ENCODE data around the gene GRIA4. TPM values are rescaled to one million over a fixed set of nuclear protein-coding genes. Genes with fewer than 3 reads are reported as not detected.

GRIA4 gene
- total RNA-seq, 3 donors from 2014 or later (not counting 1 experiment from before 2014, with no cell fraction given), result not detected

DNA sequence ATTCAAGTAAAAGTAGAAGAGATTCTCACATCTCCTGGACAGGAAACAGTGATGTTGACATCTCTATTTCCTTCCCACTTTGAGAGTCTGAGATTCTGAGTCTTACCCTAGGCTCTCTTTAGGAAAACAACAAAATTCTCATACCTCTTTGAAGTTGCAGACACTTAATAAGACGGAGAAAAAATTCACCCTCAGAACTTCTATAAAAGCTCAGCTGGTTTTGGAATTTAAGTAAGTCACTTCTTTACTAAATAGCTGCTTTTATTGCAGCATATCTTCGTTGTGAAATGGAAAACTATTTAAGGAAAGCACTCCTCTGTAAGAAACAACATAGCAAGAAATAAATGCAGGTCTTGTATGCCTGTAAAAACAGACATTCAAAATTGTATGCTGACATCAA, 333.0 kb downstream of the GRIA4 start:
- TF ChIP-seq, protein P1, sequence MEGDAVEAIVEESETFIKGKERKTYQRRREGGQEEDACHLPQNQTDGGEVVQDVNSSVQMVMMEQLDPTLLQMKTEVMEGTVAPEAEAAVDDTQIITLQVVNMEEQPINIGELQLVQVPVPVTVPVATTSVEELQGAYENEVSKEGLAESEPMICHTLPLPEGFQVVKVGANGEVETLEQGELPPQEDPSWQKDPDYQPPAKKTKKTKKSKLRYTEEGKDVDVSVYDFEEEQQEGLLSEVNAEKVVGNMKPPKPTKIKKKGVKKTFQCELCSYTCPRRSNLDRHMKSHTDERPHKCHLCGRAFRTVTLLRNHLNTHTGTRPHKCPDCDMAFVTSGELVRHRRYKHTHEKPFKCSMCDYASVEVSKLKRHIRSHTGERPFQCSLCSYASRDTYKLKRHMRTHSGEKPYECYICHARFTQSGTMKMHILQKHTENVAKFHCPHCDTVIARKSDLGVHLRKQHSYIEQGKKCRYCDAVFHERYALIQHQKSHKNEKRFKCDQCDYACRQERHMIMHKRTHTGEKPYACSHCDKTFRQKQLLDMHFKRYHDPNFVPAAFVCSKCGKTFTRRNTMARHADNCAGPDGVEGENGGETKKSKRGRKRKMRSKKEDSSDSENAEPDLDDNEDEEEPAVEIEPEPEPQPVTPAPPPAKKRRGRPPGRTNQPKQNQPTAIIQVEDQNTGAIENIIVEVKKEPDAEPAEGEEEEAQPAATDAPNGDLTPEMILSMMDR (IDR thresholded peaks at IDR 0.05), result no peak
- no CpG with 5 or more reads among the region's 2 CpGs for WGBS (ENCODE audit: insufficient coverage)

DNA sequence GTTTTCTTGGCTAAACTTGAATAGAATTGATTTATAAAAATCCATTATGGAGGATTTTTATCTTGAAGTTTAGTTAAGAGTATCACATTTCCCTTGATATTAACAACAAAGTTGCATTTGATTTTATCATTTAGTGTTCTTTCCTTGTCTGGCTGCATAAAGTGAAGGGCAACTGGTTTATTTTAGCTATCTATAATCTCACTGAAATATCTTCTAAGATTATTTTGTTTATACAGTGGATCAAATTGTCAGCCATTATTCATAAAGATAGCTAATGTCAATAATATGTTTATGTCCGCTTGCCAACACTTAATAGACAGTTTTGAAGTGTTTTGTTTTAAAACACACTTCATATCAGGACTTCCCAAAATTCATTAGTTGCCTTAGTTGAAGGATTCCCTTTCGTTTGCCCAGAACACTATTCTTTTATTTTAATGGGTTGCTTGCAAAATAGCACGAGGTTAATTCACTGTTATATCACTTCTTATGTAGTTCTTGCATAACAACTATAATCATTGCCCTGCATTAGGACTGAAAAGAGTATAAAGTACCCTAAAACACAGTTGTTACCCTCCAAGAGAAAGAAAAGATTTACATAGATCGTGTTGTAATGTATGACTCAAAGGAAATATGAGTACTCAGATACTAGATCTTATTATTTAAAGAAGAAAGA, 339.2 kb downstream of the GRIA4 start:
- H3K4me3 ChIP-seq (ENCODE audit: low read length), result no peak overlapping the region

More for the DNA sequence above, 333.0 kb downstream of the GRIA4 start:
- Mint-ChIP-seq H3K36me3 (no peaks in the 10 kb centered on the region), H3K27me3 (ENCODE audit: low read depth in 2 of 2) (no peaks in the 10 kb centered on the region), H3K27ac (no peak overlapping the region), H3K4me3 (no peak overlapping the region), H3K9me3 (peaks cover 0 to 4% of the 10 kb centered on the region in 2 donors), H3K4me1 (no peaks in the 10 kb centered on the region)
- ATAC-seq (no peak), DNase-seq (no peak)
- no peak overlapping the region for H3K4me3 ChIP-seq (ENCODE audit: low read length)
- intact Hi-C loops (cut with micrococcal nuclease), result no loop called here
- no peaks in the 10 kb centered on the region for H3K4me1 ChIP-seq (ENCODE audit: control insufficient read depth, insufficient read depth, low read length)
- no peaks in the 10 kb centered on the region for H3K9me3 ChIP-seq (ENCODE audit: control insufficient read depth, insufficient read depth, low read length)
- H3K27ac ChIP-seq (ENCODE audit: low read length), result no peak overlapping the region
- no peaks in the 10 kb centered on the region for H3K27me3 ChIP-seq (ENCODE audit: control insufficient read depth, insufficient read depth, low read length)
- H3K36me3 ChIP-seq (ENCODE audit: control insufficient read depth, insufficient read depth, low read length), result no peaks in the 10 kb centered on the region

DNA sequence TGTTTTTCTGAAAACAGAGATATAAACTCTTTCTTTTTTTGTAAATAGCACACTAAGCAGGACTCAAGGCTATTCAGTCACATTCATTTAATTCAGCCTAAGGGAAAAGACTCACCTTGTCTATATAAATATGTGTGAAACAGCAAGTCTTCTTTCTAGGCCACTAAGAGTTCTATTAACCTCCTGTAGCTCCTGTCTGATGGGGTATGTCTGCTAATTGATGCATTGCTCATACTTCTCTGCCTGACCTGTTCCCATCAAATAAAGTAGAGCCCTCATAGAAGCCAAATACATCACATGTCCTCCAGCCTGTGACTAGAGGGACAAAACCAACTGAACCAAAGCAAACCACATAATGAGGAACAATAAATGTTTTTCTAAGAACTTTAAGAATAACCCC, 344.0 kb downstream of the GRIA4 start:
- Histone ChIP-seq H3K9me3 (ENCODE audit: control insufficient read depth, insufficient read depth, low read length) (no peaks in the 10 kb centered on the region), H3K4me3 (ENCODE audit: low read length) (no peak overlapping the region), H3K36me3 (ENCODE audit: control insufficient read depth, insufficient read depth, low read length) (no peaks in the 10 kb centered on the region), H3K4me1 (ENCODE audit: control insufficient read depth, insufficient read depth, low read length) (no peaks in the 10 kb centered on the region), H3K27ac (ENCODE audit: low read length) (no peak overlapping the region), H3K27me3 (ENCODE audit: control insufficient read depth, insufficient read depth, low read length) (no peaks in the 10 kb centered on the region)
- Mint-ChIP-seq H3K4me1 (no peaks in the 10 kb centered on the region), H3K27me3 (ENCODE audit: low read depth in 2 of 2) (no peaks in the 10 kb centered on the region), H3K4me3 (no peak overlapping the region), H3K9me3 (peaks cover 3 to 5% of the 10 kb centered on the region in 2 donors), H3K36me3 (no peaks in the 10 kb centered on the region), H3K27ac (no peak overlapping the region)
- TF ChIP-seq, protein P1 (IDR thresholded peaks at IDR 0.05), result no peak
- intact Hi-C loops (cut with micrococcal nuclease), result no loop called here
- ATAC-seq, result no peak
- DNase-seq, result no peak

More for the DNA sequence above, 339.2 kb downstream of the GRIA4 start:
- TF ChIP-seq, protein P1 (IDR thresholded peaks at IDR 0.05), result no peak
- Histone ChIP-seq H3K9me3 (ENCODE audit: control insufficient read depth, insufficient read depth, low read length) (no peaks in the 10 kb centered on the region), H3K27ac (ENCODE audit: low read length) (no peak overlapping the region), H3K27me3 (ENCODE audit: control insufficient read depth, insufficient read depth, low read length) (no peaks in the 10 kb centered on the region), H3K36me3 (ENCODE audit: control insufficient read depth, insufficient read depth, low read length) (no peaks in the 10 kb centered on the region), H3K4me1 (ENCODE audit: control insufficient read depth, insufficient read depth, low read length) (no peaks in the 10 kb centered on the region)
- ATAC-seq (no peak), DNase-seq (no peak)
- H3K4me1 Mint-ChIP-seq, result no peaks in the 10 kb centered on the region
- H3K36me3 Mint-ChIP-seq, result no peaks in the 10 kb centered on the region
- no CpG with 5 or more reads among the region's 4 CpGs for WGBS (ENCODE audit: insufficient coverage)
- H3K27ac Mint-ChIP-seq, result no peak overlapping the region
- no peak overlapping the region for H3K4me3 Mint-ChIP-seq
- H3K9me3 Mint-ChIP-seq, result peaks cover 2 to 3% of the 10 kb centered on the region in 2 donors
- intact Hi-C loops (cut with micrococcal nuclease), result no loop called here
- H3K27me3 Mint-ChIP-seq (ENCODE audit: low read depth in 2 of 2), result no peaks in the 10 kb centered on the region
